ENCODE results near the gene PTPRE. TPM values are rescaled to one million over a fixed set of nuclear protein-coding genes. Genes with fewer than 3 reads are reported as not detected.

The PTPRE gene
- total RNA-seq, 1 experiment from 2014 or later = 3.1 TPM

DNA sequence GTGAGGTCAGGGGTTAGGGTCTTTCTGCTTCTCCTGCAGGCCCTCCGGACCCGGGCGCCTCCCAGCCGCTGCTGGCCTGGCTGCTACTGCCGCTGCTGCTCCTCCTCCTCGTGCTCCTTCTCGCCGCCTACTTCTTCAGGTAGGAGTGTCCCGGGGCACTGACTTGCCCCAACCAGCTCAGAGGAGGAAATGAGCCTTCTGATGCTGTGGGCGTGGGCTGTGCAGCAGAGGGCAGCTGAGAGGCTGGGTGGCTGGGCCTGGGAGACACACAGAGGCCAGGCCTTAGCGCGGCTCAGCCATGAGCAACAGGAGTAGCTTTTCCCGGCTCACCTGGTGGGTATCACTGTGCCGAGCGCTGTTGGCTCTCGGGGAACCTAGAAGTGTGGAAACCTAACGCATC is 140.4 kb downstream of the PTPRE start:
- H3K4me3 Mint-ChIP-seq = no peak overlapping the region
- no peaks in the 10 kb centered on the region for H3K9me3 Mint-ChIP-seq
- peaks cover 9% of the 10 kb centered on the region for H3K4me1 Mint-ChIP-seq
- H3K27me3 Mint-ChIP-seq (ENCODE audit: low read depth) = peaks cover 6% of the 10 kb centered on the region; the same call in 1 of the 2 replicates
- H3K27ac Mint-ChIP-seq = peak overlapping the region; percentile 45
- TF ChIP-seq, protein P1, sequence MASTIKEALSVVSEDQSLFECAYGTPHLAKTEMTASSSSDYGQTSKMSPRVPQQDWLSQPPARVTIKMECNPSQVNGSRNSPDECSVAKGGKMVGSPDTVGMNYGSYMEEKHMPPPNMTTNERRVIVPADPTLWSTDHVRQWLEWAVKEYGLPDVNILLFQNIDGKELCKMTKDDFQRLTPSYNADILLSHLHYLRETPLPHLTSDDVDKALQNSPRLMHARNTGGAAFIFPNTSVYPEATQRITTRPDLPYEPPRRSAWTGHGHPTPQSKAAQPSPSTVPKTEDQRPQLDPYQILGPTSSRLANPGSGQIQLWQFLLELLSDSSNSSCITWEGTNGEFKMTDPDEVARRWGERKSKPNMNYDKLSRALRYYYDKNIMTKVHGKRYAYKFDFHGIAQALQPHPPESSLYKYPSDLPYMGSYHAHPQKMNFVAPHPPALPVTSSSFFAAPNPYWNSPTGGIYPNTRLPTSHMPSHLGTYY (CRISPR knock-in tag; IDR thresholded peaks at IDR 0.05) = no peak
- no peak for TF ChIP-seq RELA (CRISPR knock-in tag; IDR thresholded peaks at IDR 0.05; ENCODE audit: borderline replicate concordance)
- TF ChIP-seq, protein P2, sequence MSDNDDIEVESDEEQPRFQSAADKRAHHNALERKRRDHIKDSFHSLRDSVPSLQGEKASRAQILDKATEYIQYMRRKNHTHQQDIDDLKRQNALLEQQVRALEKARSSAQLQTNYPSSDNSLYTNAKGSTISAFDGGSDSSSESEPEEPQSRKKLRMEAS (CRISPR knock-in tag; IDR thresholded peaks at IDR 0.05) = peak; percentile 28; the same call in 1 of the 2 replicates
- TF ChIP-seq FOXK1 (CRISPR knock-in tag; IDR thresholded peaks at IDR 0.05) = no peak
- TF ChIP-seq SOX15 (CRISPR knock-in tag; IDR thresholded peaks at IDR 0.05) = no peak
- TF ChIP-seq ZNF263 (CRISPR knock-in tag; IDR thresholded peaks at IDR 0.05; ENCODE audit: low read depth) = 0 out of 2 replicates have a peak, but pooled peaks have one; percentile 17
- H3K36me3 Mint-ChIP-seq = no peaks in the 10 kb centered on the region
- POLR2A ChIA-PET = interaction anchor here (0.9 kb wide), 1 partner anchor 12 kb away, joined by 3 read pairs; no protein-coding TSS in a partner anchor
- ATAC-seq = peak; percentile 99
- CTCF ChIA-PET = interaction anchor here (0.9 to 5.6 kb wide), 12 partner anchors 9 to 177 kb away, joined by 3 to 50 read pairs (median 8); partner anchors contain the start of genes MKI67 and PTPRE
- DNase-seq (ENCODE audit: low spot score) = peak; percentile 65

DNA sequence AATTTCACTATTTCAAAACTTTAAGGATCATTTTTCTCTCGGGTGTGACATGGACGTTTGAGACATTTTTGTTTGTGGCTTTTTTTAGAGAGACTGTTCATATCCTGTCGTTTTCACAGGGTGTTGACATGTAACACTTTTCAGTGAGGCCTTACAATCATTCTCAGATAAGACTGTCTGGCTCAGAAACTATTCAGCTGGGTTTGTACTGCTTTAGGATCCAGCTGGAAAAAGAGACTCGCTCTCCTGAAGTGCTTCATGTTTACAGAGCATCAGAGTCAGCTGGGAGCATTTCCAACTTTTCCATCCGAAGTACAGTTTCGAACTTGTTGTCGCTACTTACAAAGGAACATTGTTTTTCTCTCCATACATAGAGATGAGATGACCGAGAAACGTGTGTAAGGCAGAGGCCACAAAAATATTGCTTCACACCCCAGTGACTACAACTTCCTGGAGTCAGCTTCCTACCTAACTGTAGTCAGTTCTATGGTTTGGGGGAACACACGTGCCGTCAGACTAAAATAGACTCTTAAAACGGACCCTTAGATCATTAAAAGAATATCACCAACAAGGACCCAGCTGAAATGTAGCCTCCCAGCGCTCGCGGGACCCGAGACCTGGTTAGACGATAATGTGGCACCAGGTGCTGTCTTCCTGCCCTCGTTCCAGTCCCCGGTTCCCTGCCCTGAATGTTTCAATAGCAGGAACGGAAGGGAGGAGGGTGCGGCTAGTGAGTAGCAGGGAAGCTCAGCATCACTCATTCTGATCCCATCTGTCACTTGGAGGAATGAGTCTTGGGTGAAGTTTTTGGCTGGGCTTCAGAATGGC is 141.3 kb downstream of the PTPRE start:
- Mint-ChIP-seq H3K27ac (peak overlapping the region; percentile 45), H3K9me3 (no peaks in the 10 kb centered on the region), H3K36me3 (no peaks in the 10 kb centered on the region), H3K4me3 (no peak overlapping the region), H3K4me1 (peaks cover 9% of the 10 kb centered on the region), H3K27me3 (ENCODE audit: low read depth) (peaks cover 5% of the 10 kb centered on the region; the same call in 1 of the 2 replicates)
- DNase-seq (ENCODE audit: low spot score) (no peak), ATAC-seq (no peak)
- ChIA-PET POLR2A (interaction anchor here (0.9 kb wide), 1 partner anchor 13 kb away, joined by 3 read pairs; no protein-coding TSS in a partner anchor), CTCF (interaction anchor here (0.6 to 5.6 kb wide), 14 partner anchors 8 to 178 kb away, joined by 3 to 50 read pairs (median 6); partner anchors contain the start of genes MKI67 and PTPRE)
- TF ChIP-seq CTCF (IDR thresholded peaks at IDR 0.05) (no peak), OVOL2 (CRISPR knock-in tag; IDR thresholded peaks at IDR 0.05; ENCODE audit: borderline replicate concordance) (no peak), ELF4 (CRISPR knock-in tag; IDR thresholded peaks at IDR 0.05; ENCODE audit: low read depth) (no peak), MYBL2 (CRISPR knock-in tag; IDR thresholded peaks at IDR 0.05) (no peak)

DNA sequence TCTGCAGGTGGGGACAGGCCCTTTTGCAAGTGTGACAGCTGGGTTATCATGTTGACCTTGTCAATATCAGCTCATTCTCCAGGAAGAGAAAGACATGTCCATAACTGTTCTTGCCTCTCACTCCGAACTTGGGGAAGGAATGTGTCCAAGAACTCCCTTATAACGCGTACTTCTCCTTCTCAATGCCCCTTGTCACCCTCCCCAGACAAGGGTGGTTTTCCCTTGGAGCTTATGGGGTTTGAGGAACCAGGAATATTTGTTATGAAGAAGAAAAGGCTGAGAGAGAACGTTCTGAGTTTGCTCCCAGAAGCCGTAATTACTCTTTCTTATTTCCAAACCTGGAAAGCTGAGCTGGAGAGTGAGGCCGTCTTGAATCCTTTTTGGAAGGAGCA is 141.9 kb downstream of the PTPRE start:
- POLR2A ChIA-PET = no interaction called here
- no peak overlapping the region for H3K27ac Mint-ChIP-seq
- TF ChIP-seq KAT7 (CRISPR knock-in tag; IDR thresholded peaks at IDR 0.05; ENCODE audit: borderline replicate concordance) (no peak), ZNF263 (CRISPR knock-in tag; IDR thresholded peaks at IDR 0.05; ENCODE audit: low read depth) (no peak), IRF2 (CRISPR knock-in tag; IDR thresholded peaks at IDR 0.05; ENCODE audit: borderline replicate concordance, low read depth) (no peak), NR3C1 (CRISPR knock-in tag; conservative IDR thresholded peaks at IDR 0.05; ENCODE audit: low read depth) (no peak), ZNF423 (CRISPR knock-in tag; IDR thresholded peaks at IDR 0.05) (no peak), EMX1 (CRISPR knock-in tag; IDR thresholded peaks at IDR 0.05) (no peak), ZNF121 (CRISPR knock-in tag; IDR thresholded peaks at IDR 0.05) (no peak), FOXJ3 (CRISPR knock-in tag; IDR thresholded peaks at IDR 0.05; ENCODE audit: borderline replicate concordance) (no peak), RELA (CRISPR knock-in tag; IDR thresholded peaks at IDR 0.05; ENCODE audit: borderline replicate concordance) (no peak), GABPB1 (CRISPR knock-in tag; IDR thresholded peaks at IDR 0.05) (no peak), SOX15 (CRISPR knock-in tag; IDR thresholded peaks at IDR 0.05) (no peak), ZSCAN18 (CRISPR knock-in tag; IDR thresholded peaks at IDR 0.05) (no peak), ETV6 (CRISPR knock-in tag; IDR thresholded peaks at IDR 0.05) (no peak)
- TF ChIP-seq, protein P3, sequence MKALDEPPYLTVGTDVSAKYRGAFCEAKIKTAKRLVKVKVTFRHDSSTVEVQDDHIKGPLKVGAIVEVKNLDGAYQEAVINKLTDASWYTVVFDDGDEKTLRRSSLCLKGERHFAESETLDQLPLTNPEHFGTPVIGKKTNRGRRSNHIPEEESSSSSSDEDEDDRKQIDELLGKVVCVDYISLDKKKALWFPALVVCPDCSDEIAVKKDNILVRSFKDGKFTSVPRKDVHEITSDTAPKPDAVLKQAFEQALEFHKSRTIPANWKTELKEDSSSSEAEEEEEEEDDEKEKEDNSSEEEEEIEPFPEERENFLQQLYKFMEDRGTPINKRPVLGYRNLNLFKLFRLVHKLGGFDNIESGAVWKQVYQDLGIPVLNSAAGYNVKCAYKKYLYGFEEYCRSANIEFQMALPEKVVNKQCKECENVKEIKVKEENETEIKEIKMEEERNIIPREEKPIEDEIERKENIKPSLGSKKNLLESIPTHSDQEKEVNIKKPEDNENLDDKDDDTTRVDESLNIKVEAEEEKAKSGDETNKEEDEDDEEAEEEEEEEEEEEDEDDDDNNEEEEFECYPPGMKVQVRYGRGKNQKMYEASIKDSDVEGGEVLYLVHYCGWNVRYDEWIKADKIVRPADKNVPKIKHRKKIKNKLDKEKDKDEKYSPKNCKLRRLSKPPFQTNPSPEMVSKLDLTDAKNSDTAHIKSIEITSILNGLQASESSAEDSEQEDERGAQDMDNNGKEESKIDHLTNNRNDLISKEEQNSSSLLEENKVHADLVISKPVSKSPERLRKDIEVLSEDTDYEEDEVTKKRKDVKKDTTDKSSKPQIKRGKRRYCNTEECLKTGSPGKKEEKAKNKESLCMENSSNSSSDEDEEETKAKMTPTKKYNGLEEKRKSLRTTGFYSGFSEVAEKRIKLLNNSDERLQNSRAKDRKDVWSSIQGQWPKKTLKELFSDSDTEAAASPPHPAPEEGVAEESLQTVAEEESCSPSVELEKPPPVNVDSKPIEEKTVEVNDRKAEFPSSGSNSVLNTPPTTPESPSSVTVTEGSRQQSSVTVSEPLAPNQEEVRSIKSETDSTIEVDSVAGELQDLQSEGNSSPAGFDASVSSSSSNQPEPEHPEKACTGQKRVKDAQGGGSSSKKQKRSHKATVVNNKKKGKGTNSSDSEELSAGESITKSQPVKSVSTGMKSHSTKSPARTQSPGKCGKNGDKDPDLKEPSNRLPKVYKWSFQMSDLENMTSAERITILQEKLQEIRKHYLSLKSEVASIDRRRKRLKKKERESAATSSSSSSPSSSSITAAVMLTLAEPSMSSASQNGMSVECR (CRISPR knock-in tag; IDR thresholded peaks at IDR 0.05; ENCODE audit: borderline replicate concordance) = no peak

More for the DNA sequence above, 141.9 kb downstream of the PTPRE start:
- Mint-ChIP-seq H3K4me1 (peaks cover 9% of the 10 kb centered on the region), H3K4me3 (no peak overlapping the region), H3K9me3 (no peaks in the 10 kb centered on the region), H3K27me3 (ENCODE audit: low read depth) (peaks cover 5% of the 10 kb centered on the region; the same call in 1 of the 2 replicates), H3K36me3 (no peaks in the 10 kb centered on the region)
- CTCF ChIA-PET = interaction anchor here (0.6 to 5.6 kb wide), 7 partner anchors 13 to 69 kb away, joined by 3 to 50 read pairs (median 9); no protein-coding TSS in a partner anchor
- DNase-seq (ENCODE audit: low spot score) = no peak
- no peak for ATAC-seq
